GM19025 (cell line): ENCODE results near the gene UFD1.

Experiments
- ATAC-seq: cut with Tn5 transposase; IDR thresholded peaks from one replicate; pipeline ENCODE4 v1.9.1; 2021; ENCODE audit warnings: mild to moderate bottlenecking, low read depth, moderate library complexity; ENCODE audit not compliant: unreplicated experiment

Gene UFD1

GRCh38 chr22:19431649-19432132, 47.3 kb downstream of the UFD1 start, which contains the start of gene HIRA:
Gene HIRA, minus strand, starts transcription at chr22:19431733. Its CDS starts 257 bp downstream, at chr22:19431476.
- peak; percentile 35 for ATAC-seq

GRCh38 chr22:19430890-19431541, 48.0 kb downstream of the UFD1 start:
- peak; percentile 1 for ATAC-seq

- no peak for ATAC-seq
These were observed 48.8 kb downstream of the UFD1 start for GRCh38 chr22:19429950-19430889.

- ATAC-seq, result no peak
These were observed 54.9 kb downstream of the UFD1 start for GRCh38 chr22:19424186-19424500.

GRCh38 chr22:19422440-19423301, 56.3 kb downstream of the UFD1 start:
- no peak for ATAC-seq

- ATAC-seq, result no peak
These were observed 58.7 kb downstream of the UFD1 start for GRCh38 chr22:19420321-19420720.

- ATAC-seq, result no peak
These were observed 59.4 kb downstream of the UFD1 start for GRCh38 chr22:19419464-19420178.

- no peak for ATAC-seq
These were observed 59.9 kb downstream of the UFD1 start for GRCh38 chr22:19419086-19419463.

- no peak for ATAC-seq
These were observed 66.1 kb downstream of the UFD1 start for GRCh38 chr22:19412923-19413322.

- ATAC-seq, result no peak
These were observed 66.5 kb downstream of the UFD1 start for GRCh38 chr22:19412478-19412877.

- ATAC-seq, result no peak
These were observed 67.3 kb downstream of the UFD1 start for GRCh38 chr22:19411690-19412045.

GRCh38 chr22:19410941-19411689, 67.9 kb downstream of the UFD1 start:
- no peak for ATAC-seq

GRCh38 chr22:19407649-19408606, 71.1 kb downstream of the UFD1 start:
- ATAC-seq, result no peak

GRCh38 chr22:19406846-19407245, 72.1 kb downstream of the UFD1 start:
- no peak for ATAC-seq

- ATAC-seq, result no peak
These were observed 72.6 kb downstream of the UFD1 start for GRCh38 chr22:19406281-19406811.

GRCh38 chr22:19405652-19406051, 73.3 kb downstream of the UFD1 start:
- ATAC-seq, result no peak

GRCh38 chr22:19405133-19405532, 73.9 kb downstream of the UFD1 start:
- no peak for ATAC-seq

GRCh38 chr22:19404676-19405075, 74.3 kb downstream of the UFD1 start:
- ATAC-seq, result no peak
